H1 (cell line): ENCODE measurements around the gene ERGIC3. TPM values are rescaled to one million over a fixed set of nuclear protein-coding genes. Genes with fewer than 3 reads are reported as not detected.

Source experiments
- CTCF ChIA-PET: fragments of 300-600 bp; sonication (Branson Sonifier 250); formaldehyde crosslinking; loops from one replicate; lab custom pipeline; 2021; ENCODE audit not compliant: partially characterized antibody; lab: Charles Lee
- POLR2A ChIA-PET: fragments of 300-600 bp; sonication (Branson Sonifier 250); formaldehyde crosslinking; loops from one replicate; lab custom pipeline; 2021; ENCODE audit warnings: inconsistent platforms; ENCODE audit not compliant: partially characterized antibody; lab: Charles Lee
- DNase-seq, 2 experiments: peaks; one replicate each; pipeline versions ENCODE4 v3.0.0 to v3.0.0-alpha.2; 2010 to 2022; ENCODE audit warnings: low spot score in 2 of 2, low read depth in 1 of 2, mixed read lengths in 1 of 2
- FAIRE-seq: peaks from 2 replicates; lab custom pipeline; 2011; peaks lifted over from hg19 to GRCh38; lab: Jason Lieb, UNC
- H2AFZ ChIP-seq: 2 replicates; pipeline ENCODE4 v1.8.1; 2012; ENCODE audit warnings: low read length, inconsistent platforms
- H2AK5ac ChIP-seq: 2 replicates; pipeline ENCODE4 v1.6.1; 2013; ENCODE audit warnings: low read depth, low read length
- H2BK120ac ChIP-seq: replicated peaks from 2 replicates; pipeline ENCODE3; 2013; ENCODE audit warnings: low read depth, low read length, inconsistent platforms
- H2BK12ac ChIP-seq: 2 replicates; pipeline ENCODE4 v1.6.1; 2013; ENCODE audit warnings: low read depth, low read length
- H2BK15ac ChIP-seq: 2 replicates; pipeline ENCODE4 v1.6.1; 2013; ENCODE audit warnings: low read length
- H2BK20ac ChIP-seq: 2 replicates; pipeline ENCODE4 v1.6.1; 2013; ENCODE audit warnings: low read length
- H2BK5ac ChIP-seq: 2 replicates; pipeline ENCODE4 v1.6.1; 2013; ENCODE audit warnings: low read depth, low read length
- H3K14ac ChIP-seq: 2 replicates; pipeline ENCODE4 v1.6.1; 2013; ENCODE audit warnings: inconsistent platforms; ENCODE audit not compliant: insufficient read length
- H3K18ac ChIP-seq: 2 replicates; pipeline ENCODE4 v1.6.1; 2013; ENCODE audit warnings: low read length; ENCODE audit errors: extremely low read depth
- H3K23ac ChIP-seq: 2 replicates; pipeline ENCODE4 v1.6.1; 2013; ENCODE audit warnings: inconsistent platforms; ENCODE audit not compliant: insufficient read length
- H3K23me2 ChIP-seq: 2 replicates; pipeline ENCODE4 v1.6.1; 2013; ENCODE audit warnings: low read depth, low read length
- H3K27ac ChIP-seq: 2 replicates; pipeline ENCODE4 v1.6.1; 2011; ENCODE audit warnings: low read depth, low read length, inconsistent platforms
- H3K27me3 ChIP-seq, 4 experiments: replicated peaks in 1 of 4; 1 replicate in 1 of 4; 2 replicates in 3 of 4; pipeline versions ENCODE4 v1.6.1 to v1.8.1; 2011 to 2013; ENCODE audit warnings: low read length in 3 of 4, mild to moderate bottlenecking in 3 of 4, inconsistent platforms in 2 of 4, mixed read lengths in 2 of 4, moderate library complexity in 1 of 4; ENCODE audit not compliant: control insufficient read depth in 3 of 4, insufficient read depth in 3 of 4; ENCODE audit errors: extremely low read depth in 1 of 4
- H3K36me3 ChIP-seq, 4 experiments: 2 replicates each; pipeline versions ENCODE4 v1.6.1 to v1.8.1; 2011 to 2013; ENCODE audit warnings: mild to moderate bottlenecking in 4 of 4, low read length in 3 of 4, moderate library complexity in 2 of 4, control low read depth in 1 of 4, inconsistent platforms in 1 of 4; ENCODE audit not compliant: insufficient read depth in 4 of 4, control insufficient read depth in 2 of 4
- H3K4ac ChIP-seq: replicated peaks from 2 replicates; pipeline ENCODE3; 2013; ENCODE audit warnings: low read length, low read depth, mixed read lengths, inconsistent platforms; ENCODE audit not compliant: insufficient read length
- H3K4me1 ChIP-seq, 4 experiments: replicated peaks in 1 of 4; 1 replicate in 1 of 4; 2 replicates in 3 of 4; pipeline versions ENCODE4 v1.6.1 to v1.8.1; 2011 to 2013; ENCODE audit warnings: low read length in 3 of 4, inconsistent platforms in 2 of 4, mixed read lengths in 1 of 4; ENCODE audit not compliant: insufficient read depth in 4 of 4, control insufficient read depth in 3 of 4
- H3K4me2 ChIP-seq, 2 experiments: 2 replicates each; pipeline versions ENCODE4 v1.6.1 to v1.8.1; 2011 to 2013; ENCODE audit warnings: low read depth in 2 of 2, low read length in 2 of 2, control low read depth in 1 of 2, inconsistent platforms in 1 of 2, mild to moderate bottlenecking in 1 of 2; ENCODE audit not compliant: insufficient read depth in 1 of 2
- H3K4me3 ChIP-seq, 4 experiments: fragments of 200-600, 300-600 bp in 1 of 4; sonication (generic), shearing (Covaris generic), sonication (Bioruptor Twin) in 1 of 4; 2 replicates each; pipeline versions ENCODE4 v1.5.1 to v1.8.1; 2011 to 2016; ENCODE audit warnings: low read length in 4 of 4, low read depth in 3 of 4, control low read depth in 2 of 4, inconsistent platforms in 2 of 4, mild to moderate bottlenecking in 2 of 4, mixed read lengths in 1 of 4, moderate library complexity in 1 of 4; ENCODE audit not compliant: insufficient read depth in 2 of 4; ENCODE audit errors: extremely low read depth in 1 of 4
- H3K56ac ChIP-seq: replicated peaks from 2 replicates; pipeline ENCODE3; 2013; ENCODE audit warnings: low read depth, mild to moderate bottlenecking, mixed read lengths, low read length, inconsistent platforms; ENCODE audit not compliant: insufficient read length
- H3K79me1 ChIP-seq: 2 replicates; pipeline ENCODE4 v1.6.1; 2013; ENCODE audit warnings: low read depth, low read length, control low read depth
- H3K79me2 ChIP-seq, 2 experiments: 2 replicates each; pipeline versions ENCODE4 v1.6.1 to v1.8.1; 2012 to 2013; ENCODE audit warnings: low read length in 2 of 2, mild to moderate bottlenecking in 2 of 2, inconsistent platforms in 1 of 2; ENCODE audit not compliant: insufficient read depth in 2 of 2, control insufficient read depth in 1 of 2
- H3K9ac ChIP-seq, 4 experiments: replicated peaks in 1 of 4; 1 replicate in 1 of 4; 2 replicates in 3 of 4; pipeline versions ENCODE4 v1.6.1 to v1.8.1; 2011 to 2013; ENCODE audit warnings: low read depth in 3 of 4, low read length in 3 of 4, control low read depth in 2 of 4, mild to moderate bottlenecking in 2 of 4, moderate library complexity in 2 of 4, inconsistent platforms in 1 of 4; ENCODE audit errors: extremely low read depth in 1 of 4
- H3K9me3 ChIP-seq, 2 experiments: 2 replicates each; pipeline versions ENCODE4 v1.6.1 to v1.8.1; 2012 to 2013; ENCODE audit warnings: mild to moderate bottlenecking in 2 of 2, moderate library complexity in 2 of 2, control low read depth in 1 of 2, inconsistent platforms in 1 of 2, low read depth in 1 of 2, low read length in 1 of 2, mixed read lengths in 1 of 2; ENCODE audit not compliant: insufficient read depth in 2 of 2
- H4K20me1 ChIP-seq, 2 experiments: replicated peaks in 1 of 2; 2 replicates each; pipeline versions ENCODE3 to v1.8.1; 2011 to 2013; ENCODE audit warnings: inconsistent platforms in 2 of 2, low read length in 2 of 2, mild to moderate bottlenecking in 1 of 2; ENCODE audit not compliant: insufficient read depth in 2 of 2, control insufficient read depth in 1 of 2
- H4K5ac ChIP-seq: 2 replicates; pipeline ENCODE4 v1.6.1; 2013; ENCODE audit warnings: low read length, low read depth, mixed read lengths, inconsistent platforms; ENCODE audit not compliant: insufficient read length
- H4K8ac ChIP-seq: 2 replicates; pipeline ENCODE4 v1.8.0; 2013; ENCODE audit warnings: mild to moderate bottlenecking, moderate library complexity, low read length, inconsistent platforms; ENCODE audit not compliant: insufficient read depth; ENCODE audit errors: extremely low read depth
- H4K91ac ChIP-seq: replicated peaks from 2 replicates; pipeline ENCODE3; 2013; ENCODE audit warnings: low read length, mixed read lengths, inconsistent platforms; ENCODE audit not compliant: insufficient read length
- CBX5 ChIP-seq: fragments of 300-800, 300-1000 bp; sonication (generic); IDR thresholded peaks from 2 replicates; pipeline ENCODE4 v1.7.1; 2016; ENCODE audit warnings: antibody characterized with exemption, low read length, low read depth
- EGR1 ChIP-seq: IDR thresholded peaks from 2 replicates; pipeline ENCODE4 v1.6.1; 2011; ENCODE audit warnings: low read depth, low read length, borderline replicate concordance
- KDM1A ChIP-seq: fragments of 200-600, 300-600 bp; sonication (generic); IDR thresholded peaks from 2 replicates; pipeline ENCODE4 v1.7.1; 2016; ENCODE audit warnings: mild to moderate bottlenecking, low read length, borderline replicate concordance
- KDM5A ChIP-seq: fragments of 200-600 bp; IDR thresholded peaks from 2 replicates; pipeline ENCODE4 v1.7.1; 2012; ENCODE audit warnings: mild to moderate bottlenecking, low read length, inconsistent platforms, mixed read lengths
- MAFK ChIP-seq: IDR thresholded peaks from 2 replicates; pipeline ENCODE4 v1.6.1; 2012; ENCODE audit warnings: low read depth, mild to moderate bottlenecking, improper control_type of control experiment, low read length
- NRF1 ChIP-seq: IDR thresholded peaks from 2 replicates; pipeline ENCODE4 v1.6.1; 2011; ENCODE audit warnings: mild to moderate bottlenecking, low read depth, low read length, improper control_type of control experiment
- POLR2A ChIP-seq, 2 experiments: IDR thresholded peaks; 1 replicate in 1 of 2; 2 replicates in 1 of 2; pipeline ENCODE4 v1.6.1; 2011; ENCODE audit warnings: low read depth in 2 of 2, low read length in 2 of 2, mild to moderate bottlenecking in 2 of 2; ENCODE audit errors: control extremely low read depth in 1 of 2
- YY1 ChIP-seq: IDR thresholded peaks from 2 replicates; pipeline ENCODE4 v1.6.1; 2011; ENCODE audit warnings: low read depth, mild to moderate bottlenecking, low read length
- WGBS, 2 experiments: shearing (Covaris generic) in 1 of 2; methylation state at CpG; one replicate each; pipeline versions ENCODE4 v1.1.6 to v1.1.7; 2013 to 2015; ENCODE audit warnings: low lambda C conversion rate in 2 of 2, mixed read lengths in 2 of 2, inconsistent platforms in 1 of 2, low coverage in 1 of 2, missing lambda C conversion rate in 1 of 2; ENCODE audit not compliant: insufficient replicate concordance in 2 of 2, insufficient coverage in 1 of 2, insufficient read length in 1 of 2; ENCODE audit errors: extremely low coverage in 1 of 2, missing lambda C conversion rate in 1 of 2; 5-methylcytosine and 5-hydroxymethylcytosine counted together
- polyA plus RNA-seq, 7 experiments: library from polyadenylated mRNA; depleted of rRNA in 3 of 7; stranded (reverse) in 5 of 7; unstranded in 2 of 7; fragments of >200 nt in 5 of 7; fragments of 200-250 nt in 2 of 7; gene quantifications; 1 replicate in 5 of 7; 2 replicates in 1 of 7; 4 replicates in 1 of 7; pipeline versions ENCODE4 v1.2.1 to v1.2.3, GENCODE V29; 2011 to 2013; ENCODE audit warnings: missing spikeins in 2 of 7, mixed read lengths in 2 of 7
- total RNA-seq: library from RNA; stranded (reverse); fragmentation: NEBNext Ultra II Directional; extraction: Animal tissue kit (Norgen Biotek cat#: 25700); gene quantifications from 2 replicates; pipeline ENCODE4 v1.2.1, GENCODE V29; 2021
- TF ChIP-seq, protein P1 (sequence below), 3 experiments: IDR thresholded peaks; 1 replicate in 2 of 3; 2 replicates in 1 of 3; pipeline versions ENCODE4 v1.5.1 to v1.6.1; 2011; ENCODE audit warnings: low read length in 3 of 3, mild to moderate bottlenecking in 3 of 3, inconsistent platforms in 2 of 3, low read depth in 1 of 3, moderate library complexity in 1 of 3; ENCODE audit not compliant: insufficient read depth in 1 of 3; ENCODE audit errors: control extremely low read depth in 1 of 3
- TF ChIP-seq, protein P2 (sequence below): IDR thresholded peaks from 2 replicates; pipeline ENCODE4 v1.6.1; 2012; ENCODE audit warnings: inconsistent platforms

Gene ERGIC3
- total and polyA plus RNA-seq, 2 of the 8 experiments (the other 6 are each of a cell fraction or from before 2014, with no cell fraction given) = 178 to 341 TPM

DNA sequence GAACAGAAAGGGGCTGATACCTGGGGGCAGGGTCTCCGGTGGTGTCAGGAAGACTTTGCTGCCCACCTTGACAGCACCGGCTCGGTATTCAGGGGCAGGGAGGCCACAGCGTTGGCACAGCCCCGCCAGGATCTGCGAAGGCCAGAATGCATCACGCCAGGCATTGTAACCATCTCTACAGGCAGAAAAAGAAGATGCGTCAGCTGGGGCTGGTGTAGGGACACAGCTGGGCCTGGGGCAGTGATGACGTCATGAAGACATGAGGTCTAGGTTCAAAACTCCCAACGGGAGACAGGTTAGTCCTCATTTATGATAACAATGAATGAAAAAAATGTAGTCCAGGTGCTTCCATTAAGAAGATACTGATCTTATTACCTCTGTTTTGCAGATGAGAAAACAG lies 22.0 kb downstream of the ERGIC3 start:
- H3K4me3 ChIP-seq = no peak overlapping the region
- TF ChIP-seq, protein P1, sequence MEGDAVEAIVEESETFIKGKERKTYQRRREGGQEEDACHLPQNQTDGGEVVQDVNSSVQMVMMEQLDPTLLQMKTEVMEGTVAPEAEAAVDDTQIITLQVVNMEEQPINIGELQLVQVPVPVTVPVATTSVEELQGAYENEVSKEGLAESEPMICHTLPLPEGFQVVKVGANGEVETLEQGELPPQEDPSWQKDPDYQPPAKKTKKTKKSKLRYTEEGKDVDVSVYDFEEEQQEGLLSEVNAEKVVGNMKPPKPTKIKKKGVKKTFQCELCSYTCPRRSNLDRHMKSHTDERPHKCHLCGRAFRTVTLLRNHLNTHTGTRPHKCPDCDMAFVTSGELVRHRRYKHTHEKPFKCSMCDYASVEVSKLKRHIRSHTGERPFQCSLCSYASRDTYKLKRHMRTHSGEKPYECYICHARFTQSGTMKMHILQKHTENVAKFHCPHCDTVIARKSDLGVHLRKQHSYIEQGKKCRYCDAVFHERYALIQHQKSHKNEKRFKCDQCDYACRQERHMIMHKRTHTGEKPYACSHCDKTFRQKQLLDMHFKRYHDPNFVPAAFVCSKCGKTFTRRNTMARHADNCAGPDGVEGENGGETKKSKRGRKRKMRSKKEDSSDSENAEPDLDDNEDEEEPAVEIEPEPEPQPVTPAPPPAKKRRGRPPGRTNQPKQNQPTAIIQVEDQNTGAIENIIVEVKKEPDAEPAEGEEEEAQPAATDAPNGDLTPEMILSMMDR (IDR thresholded peaks at IDR 0.05; ENCODE audit: control extremely low read depth in 1 of 3, insufficient read depth in 1 of 3, low read depth in 1 of 3, low read length in 3 of 3) = no peak
- TF ChIP-seq MAFK (no peak), NRF1 (no peak), KDM1A (no peak), CBX5 (no peak), YY1 (no peak), EGR1 (no peak), POLR2A (IDR thresholded peaks at IDR 0.05; ENCODE audit: control extremely low read depth in 1 of 2, low read depth in 2 of 2, low read length in 2 of 2) (no peak), KDM5A (no peak)
- TF ChIP-seq, protein P2, sequence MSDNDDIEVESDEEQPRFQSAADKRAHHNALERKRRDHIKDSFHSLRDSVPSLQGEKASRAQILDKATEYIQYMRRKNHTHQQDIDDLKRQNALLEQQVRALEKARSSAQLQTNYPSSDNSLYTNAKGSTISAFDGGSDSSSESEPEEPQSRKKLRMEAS = no peak
- H2BK20ac ChIP-seq = no peak overlapping the region
- no peak overlapping the region for H3K14ac ChIP-seq
- H2BK120ac ChIP-seq = no peak overlapping the region
- H2AFZ ChIP-seq = no peak overlapping the region
- no peaks in the 10 kb centered on the region for H3K9me3 ChIP-seq
- H3K9ac ChIP-seq = no peak overlapping the region
- no peak overlapping the region for H3K23ac ChIP-seq
- H3K23me2 ChIP-seq = no peaks in the 10 kb centered on the region
- peaks cover 0 to 4% (median 2%) of the 10 kb centered on the region in 4 experiments; a peak in 4 of 7 replicates for H3K4me1 ChIP-seq
- H4K8ac ChIP-seq = no peak overlapping the region; the same call in none of the 2 replicates
- no peak overlapping the region for H3K4ac ChIP-seq
- no peak overlapping the region for H2AK5ac ChIP-seq
- no peak overlapping the region for H3K56ac ChIP-seq
- ChIA-PET CTCF (interaction anchor here (0.7 to 1.5 kb wide), 5 partner anchors 11 to 121 kb away, joined by 3 to 5 read pairs (median 3); no protein-coding TSS in a partner anchor), POLR2A (interaction anchor here (0.5 to 1.1 kb wide), 5 partner anchors 12 to 179 kb away, joined by 3 to 4 read pairs (median 3); partner anchors contain the start of gene RBM39)
- no peak for DNase-seq
- H3K79me2 ChIP-seq = no peaks in the 10 kb centered on the region
- H4K91ac ChIP-seq = no peak overlapping the region
- no peak overlapping the region for H2BK15ac ChIP-seq
- no peak overlapping the region for H3K27ac ChIP-seq
- 93% methylated on average over 10 of the region's 10 CpGs; no CpG with 5 or more reads in 1 of the 2 experiments for WGBS, 2 experiments
- 0 out of 2 replicates have a peak, but pooled peaks cover 3% of the 10 kb centered on the region for H3K79me1 ChIP-seq
- no peak overlapping the region for H3K18ac ChIP-seq
- H4K5ac ChIP-seq = no peak overlapping the region
- no peak overlapping the region for H2BK12ac ChIP-seq
- H3K27me3 ChIP-seq = no peaks in the 10 kb centered on the region
- H4K20me1 ChIP-seq = no peaks in the 10 kb centered on the region
- H3K36me3 ChIP-seq = no peaks in the 10 kb centered on the region
- H3K4me2 ChIP-seq = no peak overlapping the region
- H2BK5ac ChIP-seq = no peak overlapping the region
- FAIRE-seq = no peak
